HG03565 (cell line): Measurements from ENCODE around the gene POLE2.
A peak's percentile ranks its signal among the peaks of the same experiment; 100 is the strongest.
"Not testable (repeated sequence)": the region's sequence is repeated elsewhere in the genome, so short reads cannot be mapped to it uniquely, and the experiment has no call there.

Experiments
- ATAC-seq: cut with Tn5 transposase; IDR thresholded peaks from one replicate; pipeline ENCODE4 v1.9.1; 2021; ENCODE audit warnings: mild to moderate bottlenecking, moderate library complexity; ENCODE audit not compliant: unreplicated experiment

POLE2 gene, protein sequence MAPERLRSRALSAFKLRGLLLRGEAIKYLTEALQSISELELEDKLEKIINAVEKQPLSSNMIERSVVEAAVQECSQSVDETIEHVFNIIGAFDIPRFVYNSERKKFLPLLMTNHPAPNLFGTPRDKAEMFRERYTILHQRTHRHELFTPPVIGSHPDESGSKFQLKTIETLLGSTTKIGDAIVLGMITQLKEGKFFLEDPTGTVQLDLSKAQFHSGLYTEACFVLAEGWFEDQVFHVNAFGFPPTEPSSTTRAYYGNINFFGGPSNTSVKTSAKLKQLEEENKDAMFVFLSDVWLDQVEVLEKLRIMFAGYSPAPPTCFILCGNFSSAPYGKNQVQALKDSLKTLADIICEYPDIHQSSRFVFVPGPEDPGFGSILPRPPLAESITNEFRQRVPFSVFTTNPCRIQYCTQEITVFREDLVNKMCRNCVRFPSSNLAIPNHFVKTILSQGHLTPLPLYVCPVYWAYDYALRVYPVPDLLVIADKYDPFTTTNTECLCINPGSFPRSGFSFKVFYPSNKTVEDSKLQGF

DNA sequence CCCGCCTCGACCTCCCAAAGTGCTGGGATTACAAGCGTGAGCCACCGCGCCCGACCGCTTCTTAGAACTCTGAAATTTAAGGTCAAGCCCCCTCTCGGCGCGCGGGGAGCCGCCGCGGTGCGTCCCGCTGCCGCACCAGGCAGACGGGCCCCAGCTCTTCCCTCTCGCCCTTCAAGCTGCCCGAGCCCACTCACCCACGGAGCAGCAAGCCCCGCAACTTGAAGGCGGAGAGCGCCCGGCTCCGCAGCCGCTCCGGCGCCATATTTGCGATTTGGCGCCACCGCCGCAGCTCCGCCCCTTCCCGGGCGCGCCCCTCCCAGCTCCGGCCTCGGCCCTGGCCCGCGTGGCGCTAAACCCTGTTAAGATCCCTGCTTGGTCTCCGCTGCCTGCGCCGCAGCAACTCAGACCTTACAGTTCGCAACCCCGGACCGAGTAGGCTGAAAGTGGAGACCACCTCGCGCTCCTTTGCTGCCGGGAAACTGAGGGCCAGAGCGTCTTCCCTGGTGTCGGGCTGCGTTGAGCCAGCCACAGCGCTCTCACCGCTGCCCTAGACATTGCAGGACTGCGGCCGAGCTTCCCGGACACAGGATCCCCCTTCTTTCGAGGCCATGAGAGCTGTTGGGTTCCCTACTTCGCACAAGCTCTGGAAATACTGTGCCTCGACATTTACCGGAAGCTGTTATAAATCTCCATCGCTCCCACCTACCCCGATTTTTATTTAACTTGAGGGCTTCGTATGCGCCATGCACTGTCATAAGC lies at the start of gene POLE2:
POLE2 (minus strand) TSS at position 273 of the 759 bp plus-strand sequence; CDS start at position 262, 11 bp downstream.
- ATAC-seq, result peak; percentile 71

DNA sequence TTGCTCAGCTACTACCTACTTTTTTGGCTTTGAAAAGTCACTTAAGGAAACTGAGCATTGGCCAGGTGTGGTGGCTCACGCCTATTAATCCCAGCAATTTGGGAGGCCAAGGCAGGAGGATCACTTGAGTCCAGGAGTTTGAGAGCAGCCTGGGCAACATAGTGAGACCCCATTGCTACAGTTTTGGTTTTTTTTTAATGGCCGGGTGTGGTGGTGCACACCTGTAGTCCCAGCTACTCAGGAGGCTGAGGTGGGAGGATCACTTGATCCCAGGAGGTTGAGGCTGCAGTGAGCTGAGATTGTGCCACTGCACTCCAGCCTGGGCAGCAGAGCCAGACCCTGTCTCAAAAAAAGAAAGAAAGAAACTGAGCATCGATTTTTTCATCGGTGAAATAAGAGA lies 47.7 kb upstream of the POLE2 start:
- ATAC-seq, result not testable (repeated sequence)

DNA sequence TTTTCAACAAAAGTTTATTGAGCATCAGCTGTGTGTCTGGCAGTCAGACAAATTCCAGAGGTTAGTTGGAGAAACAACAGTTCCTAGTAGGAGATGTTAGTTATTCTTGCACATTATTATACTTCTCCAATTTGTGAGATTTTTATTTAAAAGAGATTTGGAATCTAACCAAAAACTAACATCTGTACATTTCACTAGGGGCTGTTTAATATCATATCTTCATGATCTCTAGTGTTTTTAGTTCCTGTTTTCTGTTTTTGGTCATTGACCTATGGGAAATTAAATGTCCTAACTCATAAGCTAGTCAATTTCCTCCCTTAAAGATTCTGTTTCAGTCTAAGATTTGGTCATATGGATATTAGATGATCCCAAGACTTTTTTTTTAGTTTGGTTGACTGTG lies 45.8 kb upstream of the POLE2 start:
- ATAC-seq, result no peak

DNA sequence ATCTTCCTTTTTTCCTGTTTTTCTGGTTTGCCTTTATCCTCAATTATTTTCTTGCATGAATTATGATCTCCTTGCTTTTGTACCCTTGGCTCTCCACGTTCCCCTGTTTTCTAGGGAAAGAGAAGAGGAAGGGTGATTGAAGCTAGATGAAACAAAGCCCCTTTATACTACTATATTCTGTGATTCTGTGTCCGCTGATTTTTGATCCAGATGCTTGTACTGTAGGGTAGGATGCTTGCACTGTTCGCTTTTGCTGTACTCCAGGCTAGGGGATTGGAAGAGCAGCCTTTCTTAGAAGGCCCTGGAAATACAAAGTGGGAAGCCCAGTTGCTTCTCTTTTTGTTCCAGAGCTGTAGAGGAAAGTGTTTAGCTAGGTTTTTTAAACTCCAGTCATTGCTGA lies 44.9 kb upstream of the POLE2 start:
- ATAC-seq, result no peak

DNA sequence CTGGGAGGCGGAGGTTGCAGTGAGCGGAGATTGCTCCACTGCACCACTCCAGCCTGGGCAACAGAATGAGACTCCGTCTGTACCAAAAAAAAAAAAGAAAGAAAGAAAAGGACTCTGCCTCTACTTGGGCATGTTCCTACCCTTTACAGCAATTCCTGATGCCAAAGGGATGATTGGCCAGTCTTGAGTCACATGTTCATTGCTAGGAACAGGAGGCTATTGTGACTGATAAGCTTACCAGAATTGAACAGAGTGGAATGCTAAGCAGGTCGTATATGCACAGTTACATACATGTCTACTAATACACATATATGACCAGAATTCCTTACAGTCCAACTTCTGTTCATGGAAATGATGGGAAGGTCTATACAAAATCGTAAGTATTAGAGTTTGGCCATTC lies 39.2 kb upstream of the POLE2 start:
- ATAC-seq, result no peak

DNA sequence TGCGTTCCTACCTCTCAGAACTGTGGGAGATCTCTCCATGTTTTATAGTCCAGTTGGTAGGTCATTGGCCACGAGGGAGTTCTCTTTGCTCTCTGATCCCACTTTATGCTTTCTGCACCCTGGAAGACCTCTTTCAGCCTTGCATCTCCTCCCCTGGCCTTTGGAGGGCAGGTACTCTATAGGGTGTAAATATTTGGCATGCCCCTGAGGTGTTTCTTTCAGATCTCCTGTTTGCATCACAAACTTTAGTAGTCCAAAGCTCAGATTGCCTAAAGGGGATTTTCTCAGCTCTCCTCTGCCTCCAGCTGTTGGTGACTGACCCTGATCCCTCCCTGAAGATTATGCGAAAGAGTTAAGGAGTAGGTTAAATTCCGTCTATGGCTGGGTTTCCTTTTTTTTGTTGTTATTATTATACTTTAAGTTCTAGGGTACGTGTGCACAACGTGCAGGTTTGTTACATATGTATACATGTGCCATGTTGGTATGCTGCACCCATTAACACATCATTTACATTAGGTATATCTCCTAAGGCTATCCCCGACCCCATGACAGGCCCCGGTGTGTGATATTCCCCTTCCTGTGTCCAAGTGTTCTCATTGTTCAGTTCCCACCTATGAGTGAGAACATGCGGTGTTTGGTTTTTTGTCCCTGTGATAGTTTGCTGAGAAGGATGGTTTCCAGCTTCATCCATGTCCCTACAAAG lies 33.9 kb upstream of the POLE2 start:
- ATAC-seq, result not testable (repeated sequence)

DNA sequence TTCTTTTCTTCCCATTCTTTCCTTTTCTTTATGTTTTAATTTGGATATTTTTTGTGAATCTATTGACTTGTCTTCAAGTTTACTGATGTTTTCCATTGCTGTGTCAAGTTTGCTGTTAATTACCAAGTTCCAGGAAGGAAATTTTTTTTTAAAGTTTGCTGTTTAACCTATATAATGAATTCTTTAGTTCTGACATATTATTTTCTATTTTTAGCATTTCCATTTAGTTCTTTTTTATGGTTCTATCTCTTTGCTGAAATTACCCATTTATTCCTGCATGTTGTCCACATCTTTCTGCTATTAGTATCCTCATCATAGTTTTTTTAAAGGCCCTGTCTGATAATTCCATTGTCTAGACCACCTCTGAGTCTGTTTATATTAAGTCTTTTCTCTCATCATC lies 32.7 kb upstream of the POLE2 start:
- no peak for ATAC-seq

DNA sequence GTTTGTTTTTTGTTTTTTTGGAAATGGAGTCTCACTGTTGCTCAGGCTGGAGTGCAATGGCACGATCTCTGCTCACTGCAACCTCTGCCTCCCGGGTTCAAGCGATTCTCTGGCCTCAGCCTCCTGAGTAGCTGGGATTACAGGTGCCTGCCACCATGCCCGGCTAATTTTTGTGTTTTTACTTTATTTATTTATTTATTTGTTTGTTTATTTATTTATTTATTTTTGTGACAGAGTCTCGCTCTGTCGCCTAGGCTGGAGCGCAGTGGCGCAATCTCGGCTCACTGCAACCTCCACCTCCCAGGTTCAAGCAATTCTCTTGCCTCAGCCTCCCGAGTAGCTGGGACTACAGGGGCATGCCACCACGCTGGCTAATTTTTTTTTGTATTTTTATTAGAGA lies 23.0 kb upstream of the POLE2 start:
- ATAC-seq, result not testable (repeated sequence)

DNA sequence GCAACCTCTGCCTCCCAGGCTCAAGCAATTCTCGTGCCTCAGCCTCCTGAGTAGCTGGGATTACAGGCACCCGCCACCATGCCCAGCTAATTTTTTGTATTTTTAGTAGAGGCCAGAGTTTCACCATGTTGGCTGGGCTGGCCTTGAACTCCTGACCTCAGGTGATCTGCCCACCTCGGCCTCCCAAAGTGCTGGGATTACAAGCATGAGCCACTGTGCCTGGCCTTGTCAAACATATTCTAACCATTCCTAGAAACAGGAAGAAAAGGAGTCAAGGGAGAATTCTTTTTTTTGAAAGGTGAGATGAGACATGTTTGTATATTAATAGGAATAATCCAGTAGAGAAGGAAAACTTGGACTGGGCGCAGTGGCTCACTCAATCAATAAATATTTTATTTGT lies 16.5 kb upstream of the POLE2 start:
- not testable (repeated sequence) for ATAC-seq

DNA sequence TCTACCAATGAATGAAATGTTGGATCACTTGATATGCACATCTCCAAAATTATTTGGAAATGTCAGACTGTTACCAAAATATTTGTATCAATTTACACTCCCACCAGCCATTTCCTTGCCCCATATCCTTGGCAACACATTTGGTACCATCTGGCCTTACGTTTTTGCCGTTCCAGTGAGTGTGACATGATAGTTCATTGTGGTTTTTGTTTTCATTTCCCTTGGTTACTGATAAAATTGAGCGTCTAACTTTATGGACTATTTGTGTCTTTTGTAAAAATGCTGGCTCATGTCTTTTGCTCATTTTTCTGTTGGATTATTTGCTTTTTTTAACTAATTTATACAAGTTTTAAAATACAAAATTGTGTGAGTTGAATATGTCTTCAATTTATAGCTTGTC lies 16.0 kb upstream of the POLE2 start:
- no peak for ATAC-seq

DNA sequence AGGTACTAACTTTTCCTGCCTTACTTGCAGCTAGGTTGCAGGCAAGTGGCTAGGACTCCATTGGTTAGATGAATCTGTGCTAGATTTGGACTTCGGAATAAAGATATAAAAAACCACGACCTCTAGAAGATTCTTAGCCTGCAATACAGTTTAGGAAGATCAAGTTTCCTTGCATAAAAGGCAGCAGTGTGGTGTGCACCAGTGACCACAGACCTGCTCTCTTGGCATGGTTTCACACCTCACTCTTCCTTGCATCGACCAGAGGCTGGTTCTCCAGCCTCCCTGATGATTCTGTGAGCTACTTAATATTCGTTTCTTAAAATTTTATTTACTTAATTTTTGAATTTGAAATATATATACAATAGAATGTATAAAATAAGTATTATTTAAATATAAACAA lies 14.7 kb upstream of the POLE2 start:
- ATAC-seq, result no peak

DNA sequence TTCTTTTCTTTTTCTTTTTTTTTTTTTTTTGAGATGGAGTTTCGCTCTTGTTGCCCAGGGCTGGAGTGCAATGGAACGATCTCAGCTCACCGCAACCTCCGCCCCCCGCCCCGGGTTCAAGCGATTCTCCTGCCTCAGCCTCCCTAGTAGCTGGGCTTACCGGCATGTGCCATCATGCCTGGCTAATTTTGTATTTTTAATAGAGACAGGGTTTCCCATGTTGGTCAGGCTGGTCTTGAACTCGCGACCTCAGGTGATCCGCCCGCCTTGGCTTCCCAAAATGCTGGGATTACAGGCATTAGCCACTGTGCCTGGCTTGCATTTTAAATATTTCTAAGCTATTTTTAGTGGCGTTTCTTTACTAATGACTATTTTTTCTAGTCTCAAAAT lies 5.7 kb upstream of the POLE2 start:
- not testable (repeated sequence) for ATAC-seq

DNA sequence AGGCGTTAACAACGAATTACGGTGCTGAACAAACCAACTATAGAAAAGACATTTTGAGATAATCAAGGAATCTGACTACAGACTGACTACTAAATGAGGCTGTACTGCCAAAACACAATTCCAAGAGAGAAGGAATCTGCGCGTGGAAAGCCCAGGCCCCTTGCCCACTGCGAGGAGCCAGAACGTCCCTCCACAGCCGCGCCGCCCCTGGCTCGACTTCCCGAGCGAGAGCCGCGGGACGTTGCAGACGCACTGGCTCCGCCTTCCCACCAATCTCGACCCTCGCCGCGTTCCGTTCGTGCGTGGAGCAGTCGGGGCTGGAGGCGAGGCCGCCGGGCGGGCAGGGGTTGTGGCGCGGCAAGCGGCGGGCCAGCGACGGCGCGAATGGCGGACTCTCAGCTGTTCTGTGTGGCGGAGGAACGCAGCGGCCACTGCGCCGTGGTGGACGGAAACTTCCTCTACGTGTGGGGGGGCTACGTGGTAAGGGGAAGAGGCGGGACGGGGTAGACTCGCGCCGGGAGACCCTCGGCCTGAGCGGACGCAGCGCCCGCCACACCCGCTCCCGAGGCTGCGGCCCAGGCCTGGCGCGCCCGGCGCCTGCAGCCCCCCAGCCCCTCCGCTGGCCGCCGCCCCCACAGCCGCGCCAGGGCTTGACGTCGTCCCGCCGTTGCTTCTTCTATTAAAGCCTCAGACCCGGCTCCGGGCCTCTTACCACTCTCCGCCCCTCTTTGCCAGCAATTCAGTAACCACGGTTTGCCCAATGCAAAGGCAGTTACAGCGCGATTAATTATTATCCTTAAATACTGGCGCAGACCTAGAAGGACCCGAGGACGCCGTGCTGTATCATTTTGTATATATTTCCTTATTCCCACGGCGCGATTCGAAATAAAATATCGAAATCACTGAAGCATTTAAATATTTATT lies 5.1 kb upstream of the POLE2 start, which contains the start of gene KLHDC1:
KLHDC1 (plus strand) TSS at position 310 of the 924 bp plus-strand sequence; CDS start at position 385, 75 bp downstream.
- ATAC-seq, result peak; percentile 39

DNA sequence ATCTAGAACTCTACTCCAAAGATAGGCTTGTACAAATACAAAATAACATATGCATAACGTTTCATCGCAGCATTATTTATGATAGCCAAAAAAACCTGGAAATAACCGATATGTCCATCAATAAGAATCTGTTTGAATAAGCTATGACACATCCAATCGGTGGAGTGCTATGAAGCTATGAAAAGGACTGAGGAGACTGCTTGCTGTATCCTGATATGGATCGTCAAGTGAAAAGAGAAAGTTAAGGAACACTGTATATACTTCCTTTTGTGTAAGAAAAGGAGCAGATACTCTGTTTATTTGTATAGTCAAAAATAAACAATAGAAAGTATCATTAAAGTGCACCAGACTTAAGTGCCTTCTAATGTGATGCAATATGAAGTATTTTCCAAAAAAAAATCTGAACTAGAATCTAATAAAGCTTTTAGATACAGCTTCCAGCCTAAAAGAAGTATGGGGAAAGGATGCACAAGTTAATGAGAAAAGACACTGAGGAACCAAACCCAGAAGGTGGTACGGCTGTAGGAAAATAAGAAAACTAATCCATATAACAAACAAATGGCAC lies 4.3 kb upstream of the POLE2 start:
- ATAC-seq, result no peak

DNA sequence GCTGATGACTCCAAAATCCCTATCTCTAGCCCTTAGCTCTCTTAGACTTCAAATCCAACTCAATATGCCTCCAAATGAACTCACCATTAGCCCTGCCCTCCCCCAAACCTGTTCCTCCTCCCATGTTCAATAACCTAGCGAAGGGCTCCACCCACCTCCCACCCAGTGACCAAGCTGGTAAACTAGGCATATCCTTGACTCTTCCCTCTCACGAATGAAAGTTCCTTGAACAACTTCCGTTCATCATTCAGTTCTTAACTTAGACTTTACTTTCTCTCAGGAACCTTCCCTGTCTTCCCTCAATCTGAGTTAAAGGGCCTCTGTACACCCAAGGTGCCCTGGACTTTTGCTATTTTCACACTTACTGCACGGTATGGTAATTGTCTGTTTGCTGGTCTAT lies 3.0 kb upstream of the POLE2 start:
- no peak for ATAC-seq

DNA sequence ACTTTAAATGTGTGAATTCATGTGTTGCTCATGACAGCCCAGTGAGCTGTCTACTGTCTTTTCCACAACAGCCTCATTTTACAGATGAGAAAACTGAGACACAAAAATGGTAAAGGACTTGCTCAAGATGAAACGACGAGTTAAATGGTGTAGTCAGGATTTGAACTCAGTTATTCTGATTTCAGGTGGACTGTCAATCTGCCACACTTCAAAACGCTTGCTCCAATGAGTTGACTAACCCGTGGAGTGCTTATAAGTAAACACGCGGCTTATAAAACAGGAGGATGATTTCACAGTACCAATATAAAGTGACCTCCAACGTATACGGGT lies 652 bp upstream of the POLE2 start:
- ATAC-seq, result no peak

DNA sequence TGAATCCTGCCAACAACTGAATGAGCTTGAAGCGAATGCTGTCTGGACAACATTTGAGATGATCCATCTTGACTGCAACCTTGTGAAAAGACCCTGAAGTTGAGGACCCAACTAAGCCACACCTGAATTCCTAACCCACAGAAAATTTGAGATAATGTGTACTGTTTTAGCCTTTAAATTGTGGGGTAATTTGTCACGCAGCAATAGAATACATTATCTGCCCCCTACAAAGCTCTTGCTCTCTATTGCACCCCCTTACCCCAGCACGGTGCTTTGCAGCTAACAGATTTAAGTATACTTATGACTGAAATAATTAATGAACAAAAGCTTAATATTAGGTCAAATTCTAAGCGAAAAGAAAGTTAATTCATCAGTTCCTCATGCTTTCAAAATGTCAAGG lies 1.6 kb downstream of the POLE2 start:
- ATAC-seq, result no peak

DNA sequence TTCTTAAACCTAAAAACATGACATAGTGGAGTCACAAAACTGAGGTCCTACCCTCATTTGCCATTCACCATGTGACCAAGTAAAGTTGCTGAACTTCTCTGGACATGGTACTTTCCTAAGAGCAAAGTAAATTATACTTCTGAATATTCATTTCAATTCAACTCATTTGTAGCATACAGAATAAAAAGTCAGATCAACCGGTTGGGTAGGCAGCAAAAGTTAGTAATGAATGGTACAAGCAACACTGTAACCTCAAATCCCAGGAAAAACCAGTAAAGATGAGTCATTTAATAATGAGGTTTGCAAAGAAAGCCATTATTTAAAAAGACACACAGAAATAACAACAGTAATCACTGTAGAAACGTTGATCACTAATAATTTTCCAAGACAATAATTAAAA lies 8.7 kb downstream of the POLE2 start:
- ATAC-seq, result no peak

DNA sequence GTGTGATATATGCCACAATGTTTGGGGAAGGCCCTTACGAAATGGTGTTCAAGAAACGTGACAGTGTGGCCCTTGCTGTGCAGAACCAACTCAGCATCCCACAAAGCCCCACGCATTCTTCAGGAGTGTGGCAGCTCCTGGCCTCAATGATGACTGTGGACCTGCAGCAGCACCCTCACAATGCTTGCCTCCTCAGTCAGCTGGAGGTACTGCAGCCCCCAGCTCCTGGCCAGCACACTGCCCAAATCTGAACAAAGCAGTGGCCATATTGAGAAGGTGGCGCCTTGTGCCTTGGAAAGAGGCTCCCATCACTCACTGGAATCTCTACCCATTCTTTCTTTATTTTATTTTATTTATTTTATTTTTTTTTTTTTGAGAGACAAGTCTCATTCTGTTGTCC lies 10.4 kb downstream of the POLE2 start:
- no peak for ATAC-seq

DNA sequence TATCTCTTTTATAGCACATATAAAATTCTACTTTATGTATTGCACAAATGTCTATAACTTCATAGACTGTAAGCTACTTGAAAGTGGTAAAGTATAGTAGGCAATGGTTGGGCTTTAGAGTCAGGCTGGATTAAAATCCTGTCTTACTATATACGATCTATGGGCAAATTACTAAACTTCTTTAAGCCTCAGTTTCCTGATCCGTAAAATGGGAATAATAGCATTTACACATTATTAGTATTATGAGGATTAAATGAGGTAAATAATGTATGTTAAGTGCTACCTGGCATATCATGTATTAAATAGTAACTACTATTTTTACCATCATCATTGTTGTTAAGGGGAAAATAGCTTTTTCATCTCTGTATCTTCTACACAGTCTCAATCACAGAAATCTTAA lies 14.4 kb downstream of the POLE2 start:
- no peak for ATAC-seq
